ENCODE data around the gene R3HDM1.
"Not testable (repeated sequence)": the region's sequence is repeated elsewhere in the genome, so short reads cannot be mapped to it uniquely, and the experiment has no call there.

Gene R3HDM1

DNA sequence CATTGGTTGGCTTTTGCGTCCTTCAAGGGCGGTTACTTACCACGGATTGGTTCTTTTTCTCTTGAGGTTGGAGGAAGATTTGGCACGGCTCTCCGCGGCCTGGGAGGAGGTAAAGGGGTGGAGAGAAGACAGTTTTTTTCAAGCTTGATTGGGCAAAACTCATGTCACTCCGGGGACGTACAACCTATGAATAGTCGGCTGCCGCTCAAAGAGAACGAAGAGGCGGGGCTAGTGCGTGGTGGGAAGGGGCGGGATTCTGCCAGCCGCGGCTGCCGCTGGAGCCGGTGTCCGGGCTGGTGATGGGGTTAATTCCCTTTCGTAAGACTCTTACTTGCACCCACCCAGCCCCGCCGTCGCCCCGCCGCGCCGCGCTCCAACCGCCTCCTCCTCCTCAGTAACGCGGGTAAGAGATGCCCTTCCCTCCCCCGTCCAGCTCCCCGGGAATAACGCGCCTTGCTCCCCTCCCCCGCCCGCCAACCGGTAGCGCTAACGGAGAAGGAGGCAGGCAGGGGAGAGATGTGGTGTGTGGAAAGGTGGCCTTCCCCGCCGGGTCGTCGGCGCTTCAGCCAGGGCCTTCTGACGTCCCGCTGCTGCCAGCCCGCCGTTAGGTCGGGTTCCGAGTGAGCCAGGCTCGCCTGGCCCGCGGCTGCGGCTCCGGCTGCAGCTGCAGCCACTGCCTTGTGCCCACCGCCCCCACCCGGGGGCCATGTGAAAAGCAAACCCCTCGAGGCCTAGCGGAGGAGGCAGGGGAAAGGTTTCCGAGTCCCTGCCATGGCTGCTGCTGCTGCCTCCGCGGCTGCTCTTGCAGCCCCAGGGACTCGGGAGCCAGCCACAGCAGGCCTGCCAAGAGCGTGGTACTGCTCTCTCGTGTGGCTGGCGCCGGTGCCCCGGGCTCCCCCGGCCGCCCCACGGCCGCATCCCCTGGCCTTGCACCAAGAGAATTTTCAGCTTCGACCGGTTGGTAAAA lies at the start of gene R3HDM1:
Gene R3HDM1 (plus strand): TSS at position 254 of the 967 bp plus-strand sequence. CDS start 73,362 bp downstream, outside the sequence.
- DNase-seq (ENCODE audit: insufficient read length, low spot score), result peak; percentile 94
- peak; percentile 69 for FAIRE-seq

DNA sequence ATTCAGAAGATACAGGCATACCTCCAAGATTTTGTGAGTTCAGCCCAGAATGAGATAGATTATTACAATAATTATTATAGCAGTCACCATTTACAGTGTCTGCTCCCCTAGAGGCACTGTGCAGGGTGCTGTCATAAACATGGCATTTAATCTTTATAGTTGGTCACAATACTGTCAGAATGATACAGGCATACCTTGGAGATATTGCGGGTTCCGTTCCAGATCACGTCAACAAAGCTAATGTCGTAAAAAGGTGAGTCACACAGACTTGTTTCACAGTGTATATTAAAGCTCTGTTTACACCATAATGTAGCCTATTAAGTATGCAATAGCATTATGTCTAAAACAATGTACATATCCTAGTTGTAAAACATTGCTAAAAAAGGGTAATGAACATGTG lies 45.8 kb upstream of the R3HDM1 start:
- DNase-seq (ENCODE audit: insufficient read length, low spot score), result peak; percentile 15
- FAIRE-seq, result peak; percentile 13

- DNase-seq (ENCODE audit: insufficient read length, low spot score), result no peak
- no peak for FAIRE-seq
Observed at GRCh38 chr2:135490376-135490775, 40.9 kb upstream of the R3HDM1 start.

- no peak for FAIRE-seq
- DNase-seq (ENCODE audit: insufficient read length, low spot score), result no peak
Observed at GRCh38 chr2:135494503-135494902, 36.8 kb upstream of the R3HDM1 start.

DNA sequence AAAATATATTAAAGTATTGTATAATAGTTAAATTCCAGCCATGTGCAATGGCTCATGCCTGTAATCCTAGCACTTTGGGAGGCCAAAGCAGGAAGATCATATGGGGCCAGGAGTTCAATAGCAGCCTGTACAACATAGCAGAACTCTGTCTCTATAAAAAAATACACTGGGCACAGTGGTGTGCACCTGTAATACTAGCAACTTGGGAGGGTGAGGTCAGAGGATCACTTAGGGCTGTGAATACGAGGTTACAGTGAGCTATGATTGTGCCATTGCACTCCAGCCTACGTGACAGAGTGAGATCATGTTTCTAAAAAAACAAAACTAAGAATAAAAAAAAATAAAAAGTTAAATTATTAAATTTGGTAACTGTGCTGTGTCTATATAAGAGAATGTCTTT lies 36.4 kb upstream of the R3HDM1 start:
- no peak for FAIRE-seq
- DNase-seq (ENCODE audit: insufficient read length, low spot score), result no peak

DNA sequence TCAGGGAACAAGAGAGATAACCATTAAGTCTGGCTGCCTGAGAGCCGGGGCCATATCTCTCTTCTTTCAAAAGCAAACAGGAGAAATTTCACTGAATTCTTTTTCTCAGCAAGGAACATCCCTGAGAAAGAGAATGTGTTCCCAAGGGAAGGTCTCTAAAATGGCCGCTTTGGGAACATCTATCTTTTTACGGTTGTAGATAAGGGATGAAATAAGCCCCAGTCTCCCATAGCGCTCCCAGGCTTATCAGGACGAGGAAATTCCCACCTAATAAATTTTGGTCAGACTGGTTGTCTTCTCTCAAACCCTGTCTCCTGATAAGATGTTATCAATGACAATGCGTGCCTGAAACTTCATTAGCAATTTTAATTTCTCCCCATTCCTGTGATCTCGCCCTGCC lies 32.7 kb upstream of the R3HDM1 start:
- DNase-seq (ENCODE audit: insufficient read length, low spot score); FAIRE-seq: not testable (repeated sequence)

DNA sequence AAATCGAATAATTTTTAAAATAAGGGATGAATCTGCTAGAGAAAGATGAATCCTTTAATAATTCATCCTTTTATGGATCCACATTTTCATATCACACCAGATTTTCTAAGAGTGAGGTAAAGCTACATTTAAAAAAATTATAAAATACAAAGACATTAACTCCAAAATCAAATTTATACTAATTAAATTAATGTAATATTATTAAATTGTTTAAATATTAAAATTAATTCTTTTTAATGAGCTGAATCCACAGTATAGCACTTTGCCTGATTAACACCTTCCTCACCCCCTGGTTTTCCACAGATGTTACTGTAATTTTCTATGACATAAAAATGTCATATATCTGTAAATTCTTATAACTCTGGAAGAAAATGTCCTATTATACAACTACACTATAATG lies 26.5 kb upstream of the R3HDM1 start:
- no peak for FAIRE-seq
- DNase-seq (ENCODE audit: insufficient read length, low spot score), result no peak

DNA sequence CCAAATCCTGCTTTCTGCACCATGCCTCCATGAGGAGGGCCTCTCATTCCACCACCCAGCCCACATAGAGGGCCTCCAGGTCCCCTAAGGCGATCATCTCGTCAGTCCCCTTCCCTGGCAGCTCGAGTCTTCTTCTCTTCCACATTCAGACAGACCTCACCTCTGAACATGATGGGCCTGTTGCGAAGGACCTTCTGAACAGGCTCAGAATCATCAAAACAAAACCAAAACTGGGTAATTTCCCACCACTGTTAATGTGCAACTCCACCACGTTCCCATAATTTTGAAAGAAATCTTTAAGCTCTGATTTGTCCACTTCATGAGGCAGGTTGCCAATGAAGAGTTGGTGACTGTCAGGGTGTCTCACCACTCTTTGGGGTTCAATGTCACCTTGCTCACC lies 20.7 kb upstream of the R3HDM1 start:
- DNase-seq (ENCODE audit: insufficient read length, low spot score), result no peak
- no peak for FAIRE-seq

GRCh38 chr2:135512099-135512498 lies 19.2 kb upstream of the R3HDM1 start:
- no peak for FAIRE-seq
- DNase-seq (ENCODE audit: insufficient read length, low spot score), result no peak

- DNase-seq (ENCODE audit: insufficient read length, low spot score) (no peak), FAIRE-seq (no peak)
Observed at GRCh38 chr2:135525786-135526185, 5.5 kb upstream of the R3HDM1 start.

DNA sequence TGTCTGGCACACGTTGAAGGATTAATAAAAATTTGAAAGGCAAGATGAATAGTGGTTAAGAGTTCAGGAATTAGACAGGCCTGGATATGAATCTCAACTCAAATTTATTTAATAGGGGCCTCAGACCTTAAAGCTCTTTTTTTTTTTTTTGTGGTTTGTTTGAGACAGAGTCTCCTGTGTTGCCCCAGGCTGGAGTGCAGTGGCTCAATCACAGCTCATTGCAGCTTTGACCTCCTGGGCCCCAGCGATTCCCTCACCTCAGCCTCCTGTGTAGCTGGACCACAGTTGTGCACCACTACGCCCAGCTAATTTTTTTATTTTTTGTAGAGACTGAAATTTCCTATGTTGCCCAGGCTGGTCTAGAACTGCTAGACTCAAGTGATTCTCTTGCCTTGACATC lies 3.3 kb upstream of the R3HDM1 start:
- DNase-seq (ENCODE audit: insufficient read length, low spot score), result no peak
- FAIRE-seq, result no peak

DNA sequence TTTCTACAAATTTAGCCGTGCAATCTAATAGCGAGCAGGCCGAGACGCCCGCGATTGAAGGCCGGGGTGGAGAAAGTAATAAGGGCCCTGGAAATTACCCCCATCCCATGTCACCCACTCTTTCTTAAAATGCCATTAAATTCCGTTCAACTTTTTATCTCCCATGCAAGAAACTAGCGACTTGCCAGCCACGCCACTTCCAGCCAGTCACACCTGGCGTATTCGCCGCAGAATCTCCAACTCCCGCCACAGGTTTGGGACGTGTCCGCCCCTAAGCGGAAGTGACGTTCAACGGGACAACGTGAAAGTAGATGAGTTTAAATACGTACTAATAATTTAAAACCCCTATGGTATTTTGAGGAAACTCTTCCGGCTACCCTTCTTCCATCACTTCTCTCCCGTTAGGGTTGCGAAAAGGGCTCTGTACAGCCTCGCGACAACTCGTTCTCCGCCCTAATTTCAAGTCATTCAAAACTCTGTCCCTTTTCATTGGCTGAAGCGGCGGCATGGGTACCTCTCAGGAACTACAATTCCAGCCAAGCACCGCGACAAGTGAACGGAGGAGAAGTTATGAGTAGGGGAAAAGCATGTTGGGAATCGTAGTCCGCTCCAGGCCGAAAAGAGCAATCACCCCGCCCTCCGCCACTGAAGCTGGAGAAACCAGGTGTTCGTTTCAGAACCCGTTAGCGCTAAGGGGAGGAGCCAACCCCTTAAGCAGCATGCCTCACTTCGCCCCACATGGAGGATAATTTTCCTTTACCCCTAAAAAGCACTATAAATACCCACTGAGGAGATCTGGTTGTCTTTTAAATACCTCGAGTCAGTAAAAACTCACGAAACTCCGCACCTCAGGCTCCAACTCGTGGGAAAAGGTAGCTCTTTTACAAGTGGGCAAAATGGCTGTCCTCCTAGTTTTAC lies 712 bp upstream of the R3HDM1 start, which contains the start of gene ZRANB3:
Gene ZRANB3 (minus strand): TSS at position 906 of the 918 bp plus-strand sequence.
- FAIRE-seq, result peak; percentile 46
- peak; percentile 90 for DNase-seq (ENCODE audit: insufficient read length, low spot score)

DNA sequence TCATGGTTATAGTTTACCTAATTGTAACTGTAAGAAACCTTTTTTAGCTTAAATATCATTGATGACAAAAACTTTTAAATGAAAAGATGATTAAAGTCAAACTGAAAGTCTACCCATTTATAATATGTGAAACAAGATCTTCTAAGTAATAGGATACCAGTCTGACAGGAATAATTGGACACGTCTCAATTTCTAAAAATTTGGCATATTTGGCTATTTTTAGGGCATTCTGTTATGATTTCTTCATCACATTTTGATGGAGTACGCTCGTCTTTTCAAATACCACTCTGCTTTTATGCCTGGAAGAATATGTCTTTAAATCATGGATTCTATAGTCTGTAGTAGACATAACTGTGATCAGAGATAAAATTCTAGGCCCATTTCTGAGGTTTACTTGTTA lies 1.3 kb downstream of the R3HDM1 start:
- FAIRE-seq (no peak), DNase-seq (ENCODE audit: insufficient read length, low spot score) (no peak)

DNA sequence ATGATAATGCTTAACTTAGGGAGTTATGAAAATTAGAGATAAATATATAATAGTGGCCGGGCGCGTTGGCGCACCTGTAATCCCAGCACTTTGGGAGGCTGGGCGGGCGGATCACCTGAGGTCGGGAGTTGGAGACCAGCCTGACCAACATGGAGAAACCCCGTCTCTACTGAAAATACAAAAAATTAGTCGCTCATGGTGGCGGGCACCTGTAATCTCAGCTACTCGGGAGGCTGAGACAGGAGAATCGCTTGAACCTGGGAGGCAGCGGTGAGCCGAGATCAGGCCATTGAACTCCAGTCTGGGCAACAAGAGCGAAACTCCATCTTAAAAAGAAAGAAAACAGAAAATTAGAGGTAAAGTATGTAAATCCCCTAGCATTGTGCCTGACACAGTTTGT lies 2.3 kb downstream of the R3HDM1 start:
- not testable (repeated sequence) for FAIRE-seq; DNase-seq (ENCODE audit: insufficient read length, low spot score)

- DNase-seq (ENCODE audit: insufficient read length, low spot score) (no peak), FAIRE-seq (no peak)
Observed at GRCh38 chr2:135546436-135546835, 15.2 kb downstream of the R3HDM1 start.

DNA sequence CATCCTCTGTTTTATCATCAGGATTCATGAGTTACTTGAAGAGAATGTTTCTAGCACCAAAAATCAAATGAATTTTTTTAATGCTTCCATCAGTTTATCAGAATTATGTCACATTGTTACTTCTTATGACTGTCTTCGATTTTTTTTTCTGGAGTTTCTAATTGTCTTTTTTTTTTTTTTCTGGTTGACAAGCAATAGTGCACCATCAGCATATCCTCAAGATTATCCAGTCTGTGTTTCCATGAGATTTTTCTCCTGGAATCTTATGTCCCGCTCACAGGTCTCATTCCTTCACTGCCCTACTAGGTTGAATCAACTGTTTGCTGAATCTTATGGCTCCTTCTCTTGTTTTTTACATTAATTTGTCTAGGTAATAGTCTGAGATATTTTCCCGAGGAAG lies 16.0 kb downstream of the R3HDM1 start:
- FAIRE-seq (no peak), DNase-seq (ENCODE audit: insufficient read length, low spot score) (no peak)

DNA sequence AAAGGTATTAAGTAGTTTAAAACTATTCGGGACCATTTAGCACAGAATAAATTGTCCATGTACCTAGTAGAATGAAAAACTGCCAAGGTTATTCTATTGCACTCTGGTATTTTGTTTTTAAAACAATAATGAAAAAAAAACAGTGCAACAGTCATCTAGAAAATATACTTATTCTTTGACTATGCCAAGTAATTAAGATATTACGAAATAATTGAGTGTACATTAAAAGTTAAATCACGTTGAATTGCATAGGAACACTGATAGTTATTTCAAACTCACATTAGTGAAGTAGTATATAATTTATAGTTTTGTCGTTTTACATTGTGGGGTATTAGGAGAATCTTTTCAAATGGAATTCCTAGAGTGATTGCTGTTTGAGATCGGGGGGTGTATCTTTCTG lies 20.1 kb downstream of the R3HDM1 start:
- no peak for FAIRE-seq
- DNase-seq (ENCODE audit: insufficient read length, low spot score), result no peak

DNA sequence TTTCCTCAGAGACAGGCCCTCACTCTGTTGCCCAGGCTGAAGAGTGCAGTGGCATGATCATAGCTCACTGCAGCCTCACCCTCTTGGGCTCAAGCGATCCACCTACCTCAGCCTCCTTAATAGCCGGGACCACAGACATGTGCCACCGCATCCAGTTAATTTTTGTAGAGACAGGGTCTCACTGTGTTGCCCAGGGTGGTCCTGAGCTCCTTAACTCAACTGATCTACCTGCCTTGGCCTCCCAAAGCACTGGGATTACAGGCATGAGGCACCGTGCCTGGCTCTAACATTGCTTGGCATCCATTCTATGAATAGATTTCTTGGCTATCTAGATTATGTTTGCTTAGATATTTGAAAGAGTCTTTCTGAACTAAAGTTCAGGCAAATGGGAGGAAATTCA lies 21.6 kb downstream of the R3HDM1 start:
- FAIRE-seq (no peak), DNase-seq (ENCODE audit: insufficient read length, low spot score) (no peak)

GRCh38 chr2:135555311-135555710 lies 24.0 kb downstream of the R3HDM1 start:
- FAIRE-seq (no peak), DNase-seq (ENCODE audit: insufficient read length, low spot score) (no peak)

GRCh38 chr2:135557530-135557929 lies 26.2 kb downstream of the R3HDM1 start:
- no peak for DNase-seq (ENCODE audit: insufficient read length, low spot score)
- no peak for FAIRE-seq

- FAIRE-seq (no peak), DNase-seq (ENCODE audit: insufficient read length, low spot score) (no peak)
Observed at GRCh38 chr2:135561925-135562324, 30.6 kb downstream of the R3HDM1 start.

Data from HTR-8/SVneo (cell line).